SK-MEL-5 (cell line): ENCODE results near the gene FCN1. TPM values are rescaled to one million over a fixed set of nuclear protein-coding genes. Genes with fewer than 3 reads are reported as not detected.

Source experiments
- DNase-seq: peaks from one replicate; pipeline ENCODE4 v3.0.0-alpha.2; 2016; ENCODE audit warnings: low read depth, low spot score
- in situ Hi-C: cut with HindIII; loops from 2 replicates; pipeline ENCODE4 v1.10.0; 2016; ENCODE audit warnings: low sequenced_read_pairs, high pct_unique_total_duplicates, low pct_unique_long_range_greater_than_20kb
- total RNA-seq: library from RNA; depleted of rRNA; stranded (reverse); fragments of >200 nt; shearing (Covaris generic); gene quantifications from 2 replicates; pipeline ENCODE4 v1.2.3, GENCODE V29; 2014

The FCN1 gene
- total RNA-seq, 1 experiment from 2014 or later, result not detected

DNA sequence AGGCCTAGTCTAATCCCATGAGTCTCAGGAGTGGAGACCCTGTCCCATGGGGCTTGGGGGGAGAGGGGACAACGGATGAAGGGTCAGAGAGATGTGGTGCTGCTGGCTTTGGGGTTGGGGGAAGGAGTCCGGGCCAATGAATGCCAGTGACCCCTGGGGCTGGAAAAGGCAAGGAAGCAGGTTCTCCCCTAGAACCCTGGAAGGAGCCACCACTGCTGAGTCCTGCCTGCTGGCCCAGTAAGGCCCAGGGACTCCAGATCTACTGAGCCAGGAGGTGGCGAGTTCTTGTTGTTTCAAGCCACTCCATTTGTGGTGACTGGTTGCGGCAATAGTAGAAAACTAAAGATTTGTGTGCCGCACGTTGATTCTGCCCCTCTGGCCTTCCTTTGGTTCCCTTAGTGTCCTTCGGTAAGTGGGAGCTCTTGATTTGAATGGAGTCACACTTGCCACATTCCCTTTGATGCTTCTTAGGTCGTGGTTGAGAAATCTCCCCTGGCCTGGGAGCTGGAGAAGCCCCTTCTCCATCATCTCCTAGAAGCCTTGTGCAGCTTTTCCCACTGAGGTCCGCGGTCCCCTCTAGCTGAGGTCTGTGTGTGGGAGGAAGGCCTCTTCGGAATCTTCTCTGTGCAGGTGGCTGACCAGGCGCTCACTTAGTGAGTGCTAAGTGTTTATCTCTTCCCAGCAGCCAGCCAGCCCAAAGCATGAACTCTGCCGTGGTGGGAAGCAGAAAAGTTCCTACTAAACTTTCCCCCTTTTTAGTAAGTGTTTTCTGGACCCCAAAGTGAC is 9.0 kb downstream of the FCN1 start:
- in situ Hi-C loops, result no loop called here
- DNase-seq, result no peak

DNA sequence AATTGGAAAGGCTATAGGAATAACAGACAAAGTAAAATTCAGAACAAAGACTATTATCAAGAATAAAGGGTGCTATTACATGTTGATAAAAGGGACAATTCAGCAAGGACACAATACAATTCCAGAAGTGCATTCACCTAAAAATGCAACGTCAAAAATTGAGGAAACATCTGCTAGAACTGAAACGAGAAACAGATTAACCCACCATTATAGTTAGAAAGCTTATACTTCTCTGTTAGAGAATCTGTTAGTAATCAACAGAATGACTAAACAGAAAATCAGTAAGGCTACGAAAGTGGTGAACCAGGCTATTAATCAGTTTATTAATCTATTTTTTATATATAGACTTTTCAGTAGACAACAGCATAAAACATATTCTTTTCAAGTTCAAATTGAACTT is 14.8 kb downstream of the FCN1 start:
- in situ Hi-C loops, result no loop called here
- no peak for DNase-seq

DNA sequence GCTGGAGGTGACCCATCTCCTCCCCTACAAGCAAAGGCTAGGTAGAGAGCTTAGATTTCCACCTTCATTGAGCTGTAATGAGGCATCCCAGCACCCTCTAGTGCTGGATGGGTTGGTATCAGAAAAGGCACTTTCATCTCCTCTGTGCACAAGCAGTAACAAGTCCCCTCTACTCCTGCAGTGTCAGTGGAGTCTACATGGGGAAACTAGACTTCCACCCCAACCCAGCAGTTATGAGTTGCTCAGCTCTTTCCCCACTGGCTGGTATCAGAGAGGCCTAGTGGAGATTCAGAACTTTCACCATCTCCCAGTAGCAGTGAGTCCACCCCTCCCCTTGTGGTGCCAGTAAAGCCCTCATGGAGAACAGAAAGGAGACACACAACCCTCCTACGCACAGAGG is 17.9 kb downstream of the FCN1 start:
- in situ Hi-C loops, result no loop called here
- DNase-seq, result no peak

DNA sequence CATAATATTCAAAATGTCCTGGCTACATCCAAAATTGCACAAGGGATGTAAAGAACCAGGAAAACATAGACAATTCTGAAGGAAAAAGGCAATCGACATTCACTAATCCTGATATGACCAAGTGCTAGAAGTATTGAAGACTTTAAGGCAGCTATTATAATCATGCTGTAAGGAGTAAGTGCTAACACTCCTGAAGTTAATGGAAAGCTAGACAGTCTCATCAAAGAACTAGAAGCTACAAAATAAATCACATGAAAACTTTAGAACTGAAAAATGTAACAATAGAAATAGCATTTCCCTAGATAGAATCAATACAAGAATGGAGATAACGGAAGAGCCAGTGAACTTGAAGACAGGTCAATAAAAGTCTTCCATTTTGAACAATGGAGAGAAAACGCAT is 18.5 kb downstream of the FCN1 start:
- DNase-seq, result no peak
- in situ Hi-C loops, result no loop called here

DNA sequence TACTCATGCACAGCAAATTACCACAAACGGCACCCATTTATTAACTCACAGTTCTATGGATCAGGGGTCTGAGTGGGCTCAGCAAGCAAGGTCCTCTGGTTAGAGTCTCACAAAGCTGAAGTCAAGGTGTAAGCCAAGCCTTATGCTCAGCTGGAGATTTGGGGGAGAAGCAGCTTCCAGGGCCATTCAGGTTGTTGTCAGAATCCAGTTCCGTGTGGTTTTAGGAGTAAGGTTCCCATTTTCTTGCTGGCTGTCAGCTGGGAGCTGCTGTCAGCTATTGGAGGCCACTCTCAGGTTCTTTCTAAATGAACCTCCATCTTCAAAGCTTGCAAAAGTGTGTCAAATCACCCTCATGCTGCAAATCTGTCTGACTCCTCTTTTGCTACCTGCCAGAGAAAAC is 19.4 kb downstream of the FCN1 start:
- DNase-seq, result no peak
- in situ Hi-C loops, result no loop called here

DNA sequence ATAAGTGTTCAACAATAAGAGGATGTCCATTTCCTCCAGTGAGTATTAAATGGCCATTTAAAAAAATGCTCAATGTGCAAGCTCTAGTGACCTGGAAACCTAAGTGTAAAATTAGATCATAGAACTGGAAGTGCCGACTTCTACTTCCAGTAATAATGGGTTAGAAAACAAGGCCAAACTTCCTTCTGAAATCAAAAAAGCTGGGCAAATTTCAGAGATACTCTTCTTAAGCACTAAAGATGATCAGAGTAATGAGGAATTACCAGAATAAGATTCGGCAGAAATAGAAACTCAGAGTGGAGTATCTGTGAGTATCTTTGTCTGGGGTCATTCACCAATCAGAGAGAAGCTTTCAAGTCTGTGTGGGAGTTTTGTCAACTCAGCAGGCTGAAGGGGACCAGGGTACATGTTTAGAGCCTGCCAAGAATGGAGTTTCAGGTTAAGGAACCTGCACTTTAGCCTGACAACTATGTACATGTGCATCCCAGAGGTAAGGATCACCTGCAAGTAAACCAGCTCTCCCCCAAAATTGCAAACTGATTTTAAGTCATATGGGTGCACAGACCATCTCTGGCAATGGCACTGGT is 20.0 kb downstream of the FCN1 start:
- DNase-seq, result no peak
- in situ Hi-C loops, result no loop called here

DNA sequence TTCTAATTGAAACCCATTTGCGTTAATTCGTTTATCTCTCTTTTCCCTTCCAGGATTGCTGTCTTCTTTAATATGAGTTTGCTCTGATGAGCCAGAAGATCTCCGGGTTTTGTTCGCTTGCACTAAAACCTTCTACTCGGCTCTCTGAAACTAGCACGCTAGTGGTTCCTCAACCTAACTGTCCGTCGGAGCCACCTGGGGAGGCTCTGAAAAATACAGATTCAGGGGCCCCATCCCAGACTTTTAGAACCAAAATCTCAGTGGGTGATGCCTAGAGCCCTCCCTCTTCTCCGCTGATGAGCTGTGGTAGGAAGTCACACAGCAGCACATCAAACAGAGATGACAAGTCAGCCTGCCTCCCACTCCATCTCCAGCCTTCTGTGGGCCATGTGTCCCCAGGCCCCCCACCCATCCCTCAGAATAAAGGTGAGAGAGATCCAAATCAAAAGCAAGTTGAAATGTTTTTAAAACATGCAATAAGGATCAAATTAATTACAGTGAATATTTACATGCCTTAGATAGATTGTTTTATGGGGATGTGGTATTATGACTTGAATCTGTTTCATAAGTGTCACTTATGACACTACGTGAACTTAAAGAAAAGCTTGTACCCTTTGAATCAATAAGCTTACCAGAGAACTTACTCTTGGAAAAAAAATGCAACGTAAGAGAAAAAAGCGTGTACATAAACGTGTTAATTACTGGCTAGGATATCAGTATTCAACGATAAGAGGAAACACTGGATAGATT is 20.7 kb downstream of the FCN1 start:
- in situ Hi-C loops, result no loop called here
- DNase-seq, result no peak

DNA sequence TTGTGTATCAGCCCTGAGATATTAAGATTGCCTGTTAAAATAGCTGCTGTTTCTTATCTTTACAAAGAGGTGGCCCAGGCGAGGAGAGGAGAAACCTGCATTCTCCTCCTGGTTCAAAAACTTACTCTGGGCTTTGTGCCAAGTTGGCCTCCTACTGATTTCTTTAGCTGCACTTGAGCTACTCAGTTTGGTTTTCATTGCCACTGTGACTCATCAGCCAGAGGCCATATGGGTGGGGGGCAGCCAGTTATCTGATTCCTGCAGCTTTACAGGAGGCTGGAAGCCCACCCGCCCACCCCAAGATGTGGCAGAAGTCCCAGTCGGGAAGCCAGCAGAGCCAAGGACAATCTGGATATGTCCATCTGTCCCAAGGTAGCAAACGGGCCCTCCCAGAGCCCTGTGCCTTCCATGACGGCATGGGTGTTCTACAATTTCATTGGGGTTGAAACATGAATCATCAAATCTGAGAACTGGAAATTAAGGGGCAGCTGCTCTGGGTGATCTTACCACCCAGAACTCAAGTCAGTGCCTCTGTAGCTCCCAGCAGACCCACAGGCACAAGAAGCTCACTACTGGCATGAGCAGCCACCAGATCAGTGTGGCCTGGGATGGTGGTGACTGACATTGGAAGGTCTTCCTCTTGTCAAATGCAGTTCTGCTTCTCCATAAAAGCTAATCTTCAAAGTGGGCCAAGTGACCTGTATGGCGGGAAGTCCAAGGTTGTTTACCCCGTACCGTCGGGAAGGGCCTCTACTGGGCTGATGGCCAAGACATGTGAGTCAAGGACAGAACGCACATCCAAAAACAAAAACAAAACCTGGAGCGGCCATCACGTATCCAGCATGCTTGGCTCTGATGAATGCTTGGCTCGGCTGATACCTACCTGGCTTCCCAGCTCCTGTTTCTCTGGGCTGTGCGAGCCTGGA is 21.5 kb downstream of the FCN1 start:
- DNase-seq, result no peak
- in situ Hi-C loops, result no loop called here

DNA sequence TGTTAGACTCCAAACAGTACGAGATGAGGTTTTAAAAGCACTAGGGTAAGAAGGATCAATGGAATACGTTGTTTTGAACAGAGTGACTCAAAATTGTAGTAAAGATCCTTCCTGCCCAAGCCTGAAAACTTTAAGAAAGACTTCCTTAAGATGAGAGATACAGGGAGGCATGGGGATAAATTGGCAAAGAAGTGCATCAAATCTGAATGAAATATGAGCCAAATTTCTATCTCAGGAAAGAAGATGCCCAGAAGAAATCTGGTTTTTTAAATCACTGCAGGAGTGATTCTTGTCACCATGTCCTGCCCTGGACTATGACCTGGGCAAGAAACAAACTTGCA is 22.2 kb downstream of the FCN1 start:
- no peak for DNase-seq
- in situ Hi-C loops, result no loop called here

DNA sequence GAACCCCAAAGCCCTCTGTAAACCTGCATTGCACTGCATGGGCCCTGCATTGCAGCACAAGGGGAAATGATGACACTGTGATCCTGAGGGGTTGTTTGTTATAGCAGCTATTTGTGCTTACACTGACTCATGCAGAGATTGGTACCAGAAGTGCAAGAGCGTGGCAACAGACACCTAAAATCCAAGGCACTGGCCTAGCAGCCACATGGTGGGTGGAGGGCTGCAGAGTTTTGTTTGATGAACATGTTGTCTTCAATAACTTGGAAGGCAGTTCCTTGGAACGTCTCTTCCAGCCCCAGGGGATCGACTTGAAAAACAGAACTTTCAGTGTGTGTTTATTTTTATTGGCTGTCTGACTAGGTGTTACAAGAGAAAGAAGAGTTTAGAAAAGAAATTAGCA is 22.6 kb downstream of the FCN1 start:
- DNase-seq, result no peak
- in situ Hi-C loops, result no loop called here

DNA sequence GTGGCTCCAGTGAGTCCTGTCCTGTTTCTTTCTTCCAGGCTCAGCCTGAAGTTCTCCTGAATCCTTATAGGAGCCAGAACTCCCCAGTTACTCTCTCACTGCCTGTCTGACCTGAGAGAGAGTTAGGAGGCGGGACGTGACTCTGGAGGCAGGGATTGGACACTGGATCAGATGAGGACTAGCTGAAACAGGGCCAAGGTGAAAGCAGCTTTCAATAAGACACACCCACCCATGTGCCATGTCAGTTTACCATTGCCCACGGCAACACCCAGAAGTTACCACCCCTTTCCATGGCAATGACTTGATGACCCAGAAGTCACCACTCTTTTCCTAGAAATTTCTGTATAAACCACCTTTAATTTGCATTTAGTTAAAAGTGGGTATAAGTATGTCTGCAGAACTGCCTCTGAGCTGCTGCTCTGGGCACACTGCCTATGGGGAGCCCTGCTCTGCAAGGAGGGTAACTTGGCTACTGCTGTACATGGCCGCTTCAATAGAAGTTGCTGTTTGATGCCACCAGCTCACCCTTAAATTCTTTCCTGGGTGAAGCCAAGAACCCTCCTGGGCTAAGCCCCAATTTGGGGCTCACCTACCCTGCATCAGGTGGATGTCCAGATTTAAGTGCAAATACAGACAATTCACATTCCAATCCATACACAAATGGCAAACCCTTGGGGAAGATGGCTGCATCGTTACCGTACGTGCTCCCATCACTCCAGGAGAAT is 23.4 kb downstream of the FCN1 start:
- in situ Hi-C loops, result no loop called here
- no peak for DNase-seq

DNA sequence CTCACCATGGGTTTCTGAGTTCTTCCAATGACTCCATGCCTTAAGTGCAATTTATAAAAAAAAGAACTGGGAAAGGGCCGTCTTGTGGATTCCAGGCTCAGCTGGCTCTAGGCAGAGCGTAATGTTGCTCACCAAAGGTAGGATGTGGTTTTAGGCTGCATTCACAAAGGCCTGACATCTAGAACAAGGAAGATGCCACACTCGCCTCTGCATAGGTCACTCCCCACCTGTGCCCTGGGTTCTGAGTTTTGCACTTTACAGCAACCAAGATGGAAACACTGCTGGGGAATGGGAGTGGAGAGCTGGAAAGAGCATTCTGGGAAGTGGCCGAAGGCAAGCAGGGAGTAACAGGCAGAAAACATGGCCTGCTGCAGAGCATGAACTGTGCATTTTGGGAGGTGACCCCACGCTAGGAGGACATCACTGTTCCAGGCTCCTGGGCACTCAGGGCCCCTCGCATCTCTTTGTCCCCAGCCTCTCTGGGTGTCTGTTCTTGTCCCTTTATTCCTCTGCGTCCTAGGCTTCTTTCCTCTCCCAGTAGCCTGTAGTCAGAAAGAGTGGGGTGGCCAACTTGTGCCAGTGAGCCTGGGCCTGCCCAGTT is 24.8 kb downstream of the FCN1 start:
- in situ Hi-C loops, result no loop called here
- DNase-seq, result no peak

DNA sequence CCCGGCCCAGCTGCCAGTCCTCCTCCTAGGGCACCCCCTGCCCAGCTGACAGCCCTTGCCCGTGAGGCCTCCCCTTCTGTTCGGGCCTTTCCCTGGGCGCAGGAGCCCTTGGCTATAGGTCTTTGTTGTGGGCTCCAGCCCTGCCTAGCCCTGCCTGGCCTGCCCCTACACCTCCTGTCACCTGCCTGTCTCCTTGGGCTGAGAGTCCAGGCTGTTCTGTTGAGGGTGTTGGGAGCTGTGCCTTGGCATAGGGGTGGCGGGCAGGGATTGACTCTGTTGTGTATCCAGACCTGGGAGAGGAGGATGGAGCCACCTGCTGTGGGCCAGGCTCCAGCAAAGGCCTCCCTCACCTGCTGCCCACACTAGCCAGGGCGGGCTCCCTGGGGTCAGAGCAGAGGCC is 25.5 kb downstream of the FCN1 start:
- no peak for DNase-seq
- in situ Hi-C loops, result no loop called here

DNA sequence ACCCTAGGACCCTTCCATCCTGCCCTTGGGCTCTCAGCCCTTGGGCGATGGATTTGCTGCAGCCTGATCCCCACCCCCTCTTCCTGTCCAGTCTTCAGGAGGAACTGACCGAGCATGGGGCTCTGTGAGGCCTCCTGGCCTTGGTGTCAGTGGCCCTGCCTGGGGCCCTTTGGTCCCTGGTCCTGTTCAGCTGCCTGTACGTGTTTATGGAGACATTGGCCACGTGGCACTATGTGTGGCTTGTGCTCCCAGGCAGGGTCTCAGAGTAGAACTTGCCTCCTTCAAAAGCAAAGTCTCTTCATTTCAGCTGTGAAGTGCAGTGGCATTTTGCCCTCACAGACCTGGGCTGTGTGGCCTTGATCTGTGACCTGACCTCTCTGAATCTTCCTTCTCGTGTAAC is 26.0 kb downstream of the FCN1 start:
- no peak for DNase-seq
- in situ Hi-C loops, result no loop called here

DNA sequence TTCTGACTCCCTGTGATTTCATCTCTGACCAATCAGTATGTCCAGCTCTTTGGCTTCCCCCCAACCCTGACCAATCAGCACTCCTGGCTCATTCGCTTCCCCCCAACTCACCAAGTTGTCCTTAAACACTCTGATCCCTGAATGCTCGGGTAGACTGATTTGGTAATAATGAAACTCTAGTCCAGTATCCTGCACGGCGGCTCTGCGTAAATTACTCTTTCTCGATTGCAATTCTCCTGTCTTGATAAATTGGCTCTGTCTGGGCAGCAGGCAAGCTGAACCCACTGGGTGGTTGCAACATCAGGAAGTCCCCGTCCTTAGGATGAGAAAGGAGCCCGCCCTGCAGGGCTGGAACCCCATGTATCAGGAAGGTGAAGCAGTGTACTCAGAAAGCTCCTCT is 26.7 kb downstream of the FCN1 start:
- DNase-seq, result no peak
- in situ Hi-C loops, result no loop called here

DNA sequence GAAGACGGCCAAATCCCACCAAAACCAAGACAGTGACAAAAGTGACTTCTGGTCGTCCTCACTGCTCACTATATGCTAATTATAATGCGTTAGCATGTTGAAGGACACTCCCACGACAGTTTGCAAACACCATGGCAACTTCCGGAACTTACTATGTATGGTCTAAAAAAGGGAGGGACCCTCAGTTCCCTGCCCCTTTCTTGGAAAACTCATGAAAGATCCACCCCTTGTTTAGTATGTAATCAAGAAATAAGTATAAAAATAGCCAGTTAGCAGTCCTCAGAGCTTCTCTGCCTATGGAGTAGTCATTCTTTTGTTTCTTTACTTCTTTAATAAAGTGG is 27.6 kb downstream of the FCN1 start:
- in situ Hi-C loops, result no loop called here
- no peak for DNase-seq
